Measurements from ENCODE around the gene UNK.

- TF ChIP-seq POLR2A (IDR thresholded peaks at IDR 0.05) (no peak), CTCF (IDR thresholded peaks at IDR 0.05) (no peak)
Observed at GRCh38 chr17:75869282-75870141, 84.9 kb downstream of the UNK start.
